22Rv1 (cell line): Measurements from ENCODE around the gene PISD.

ENCODE experiments used
- CTCF ChIP-seq: fragments of 450-650 bp; IDR thresholded peaks from 2 replicates; pipeline ENCODE4 v1.5.1; 2017; ENCODE audit warnings: mild to moderate bottlenecking
- ZFX ChIP-seq: fragments of 450-650 bp; IDR thresholded peaks from 2 replicates; pipeline ENCODE4 v1.6.1; 2017; ENCODE audit warnings: antibody characterized with exemption, borderline replicate concordance

- TF ChIP-seq CTCF (no peak), ZFX (no peak)
These were observed 24.5 kb downstream of the PISD start for GRCh38 chr22:31637447-31637890.
